ENCODE results near the gene U2AF2.
"Not testable (repeated sequence)": the region's sequence is repeated elsewhere in the genome, so short reads cannot be mapped to it uniquely, and the experiment has no call there.

U2AF2 gene

DNA sequence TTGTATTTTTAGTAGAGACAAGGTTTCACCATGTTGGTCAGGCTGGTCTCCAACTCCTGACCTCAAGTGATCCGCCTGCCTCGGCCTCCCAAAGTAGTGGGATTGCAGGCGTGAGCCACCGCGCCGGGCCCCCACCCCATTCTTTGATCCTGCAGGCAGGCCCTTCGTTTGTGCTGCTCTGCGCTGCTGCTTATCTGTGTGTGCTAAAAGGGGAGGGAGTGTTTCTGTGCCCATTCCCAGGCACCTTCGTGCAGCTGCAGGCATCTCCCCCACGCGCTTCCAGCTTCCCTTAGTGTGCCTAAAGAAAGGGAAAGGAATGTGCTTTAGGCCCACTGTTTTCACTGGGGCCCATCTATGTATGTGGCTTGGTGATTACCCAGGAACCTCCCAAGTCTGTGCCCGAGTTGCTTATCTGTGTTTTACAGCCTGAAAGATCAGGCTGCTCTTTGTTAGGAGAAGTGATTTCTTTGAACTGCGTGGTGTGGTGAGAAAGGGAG, 47.3 kb downstream of the U2AF2 start:
- H3K36me3 Mint-ChIP-seq (ENCODE audit: low read depth): peaks cover 50% of the 10 kb centered on the region
- no peaks in the 10 kb centered on the region for H3K4me1 Mint-ChIP-seq (ENCODE audit: low read depth)
- no peak overlapping the region for H3K4me3 Mint-ChIP-seq
- H3K27me3 Mint-ChIP-seq: no peaks in the 10 kb centered on the region
- no peak overlapping the region for H3K27ac Mint-ChIP-seq
- no peaks in the 10 kb centered on the region for H3K9me3 Mint-ChIP-seq

DNA sequence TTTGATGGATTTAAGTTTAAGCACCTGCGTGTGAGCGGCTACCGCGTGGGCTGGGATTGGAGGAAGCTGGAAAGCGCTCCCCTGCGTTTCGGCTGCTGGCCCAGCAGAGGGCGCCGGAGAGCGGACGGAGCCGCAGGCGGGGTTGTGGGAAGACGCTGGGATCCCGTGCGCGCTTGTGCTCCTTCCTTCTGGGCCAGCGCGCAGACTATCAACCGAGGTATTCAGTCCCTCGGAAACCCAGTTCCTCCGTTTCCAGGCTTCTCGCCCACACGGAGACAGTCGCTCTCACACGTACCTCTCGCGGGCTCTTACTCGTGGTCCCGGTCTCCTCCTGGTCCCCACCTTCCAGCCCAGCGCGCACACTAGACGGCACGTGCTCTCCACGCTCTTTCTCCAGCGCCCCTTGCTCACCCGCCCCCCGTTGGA, 49.0 kb downstream of the U2AF2 start:
- Mint-ChIP-seq H3K4me1 (ENCODE audit: low read depth) (no peaks in the 10 kb centered on the region), H3K27ac (no peak overlapping the region), H3K36me3 (ENCODE audit: low read depth) (peaks cover 41% of the 10 kb centered on the region), H3K27me3 (no peaks in the 10 kb centered on the region), H3K4me3 (no peak overlapping the region), H3K9me3 (no peaks in the 10 kb centered on the region)

DNA sequence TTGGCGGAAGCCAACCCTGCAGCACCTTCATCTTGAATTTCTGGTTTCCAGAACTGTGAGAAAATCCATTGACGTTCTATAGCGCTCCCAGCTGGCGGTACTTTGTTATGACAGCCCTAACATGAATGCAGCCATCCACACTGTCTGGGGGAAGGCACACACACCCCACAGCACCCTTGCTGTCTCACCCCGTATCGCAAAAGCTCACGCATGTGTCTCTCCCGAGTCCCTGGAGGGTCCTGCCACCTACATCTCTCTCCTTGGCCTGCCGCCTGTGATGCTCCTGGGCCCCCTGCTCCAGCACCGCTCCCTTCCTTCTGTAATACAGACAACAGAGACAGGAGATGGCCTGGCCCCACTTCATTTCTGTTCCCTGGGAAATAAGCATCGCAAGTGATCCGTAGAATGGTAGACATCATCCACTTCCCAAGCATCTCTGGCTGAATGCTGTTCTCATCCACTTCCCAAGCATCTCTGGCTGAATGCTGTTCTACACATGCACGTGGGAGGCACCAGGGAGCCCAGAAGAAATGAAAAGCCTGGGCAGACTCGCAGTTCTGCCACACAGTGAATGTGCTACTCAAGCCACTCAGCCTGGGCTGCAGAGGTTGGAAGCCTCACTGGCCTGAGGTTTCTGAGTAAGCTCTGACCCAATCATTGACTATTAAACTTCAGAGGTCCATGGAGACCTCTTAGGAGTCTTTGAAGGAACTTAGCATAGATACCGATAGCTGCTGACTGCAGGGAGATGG, 49.8 kb downstream of the U2AF2 start:
- Mint-ChIP-seq H3K27me3 (no peaks in the 10 kb centered on the region), H3K4me3 (no peak overlapping the region), H3K9me3 (no peaks in the 10 kb centered on the region), H3K4me1 (ENCODE audit: low read depth) (no peaks in the 10 kb centered on the region), H3K36me3 (ENCODE audit: low read depth) (peaks cover 34% of the 10 kb centered on the region), H3K27ac (no peak overlapping the region)

DNA sequence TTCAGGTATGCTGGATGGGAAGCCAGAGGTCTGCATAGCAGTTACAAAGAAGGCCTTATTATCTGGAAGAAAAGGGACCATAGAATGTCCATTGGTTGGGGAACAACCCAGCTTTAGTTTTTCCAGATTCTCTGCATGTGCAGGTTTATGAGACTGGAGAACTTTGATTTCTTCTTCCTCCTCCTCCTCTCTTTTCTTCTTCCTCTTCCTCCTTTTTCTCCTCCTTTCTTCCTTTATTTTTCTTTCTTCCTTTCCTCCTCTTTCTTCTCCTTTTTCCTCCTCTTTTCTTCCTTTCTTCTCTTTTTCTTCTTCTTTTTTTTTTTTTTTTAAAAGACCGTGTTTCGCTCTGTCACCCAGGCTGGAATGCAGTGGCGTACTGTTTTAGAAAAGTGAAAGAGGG, 51.1 kb downstream of the U2AF2 start:
- no peak overlapping the region for H3K27ac Mint-ChIP-seq
- no peaks in the 10 kb centered on the region for H3K4me1 Mint-ChIP-seq (ENCODE audit: low read depth)

DNA sequence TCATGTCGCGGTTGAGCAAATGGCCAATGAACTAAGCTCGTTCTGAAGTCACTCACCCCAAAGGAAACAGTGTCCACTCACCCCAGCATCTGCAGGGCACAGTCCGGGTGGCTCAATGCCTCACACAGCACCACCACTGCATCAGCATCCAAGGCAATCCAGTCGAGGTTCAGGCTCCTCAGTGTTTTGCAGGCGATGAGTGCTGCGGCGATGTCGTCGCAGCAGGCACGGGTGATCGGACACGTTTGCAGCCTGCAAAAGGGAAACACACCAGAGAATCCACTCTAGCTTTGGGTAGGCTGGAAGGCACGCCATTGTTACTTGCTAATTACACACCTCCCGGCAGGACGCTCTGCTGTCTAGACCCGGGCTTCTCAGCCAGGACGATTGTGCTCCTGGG, 56.9 kb downstream of the U2AF2 start:
- Mint-ChIP-seq H3K4me1 (ENCODE audit: low read depth) (no peaks in the 10 kb centered on the region), H3K36me3 (ENCODE audit: low read depth) (no peaks in the 10 kb centered on the region), H3K27ac (no peak overlapping the region), H3K4me3 (no peak overlapping the region), H3K9me3 (no peaks in the 10 kb centered on the region), H3K27me3 (no peaks in the 10 kb centered on the region)

More for the DNA sequence above, 51.1 kb downstream of the U2AF2 start:
- H3K36me3 Mint-ChIP-seq (ENCODE audit: low read depth): peaks cover 29% of the 10 kb centered on the region
- no peak overlapping the region for H3K4me3 Mint-ChIP-seq
- no peaks in the 10 kb centered on the region for H3K9me3 Mint-ChIP-seq
- H3K27me3 Mint-ChIP-seq: no peaks in the 10 kb centered on the region

DNA sequence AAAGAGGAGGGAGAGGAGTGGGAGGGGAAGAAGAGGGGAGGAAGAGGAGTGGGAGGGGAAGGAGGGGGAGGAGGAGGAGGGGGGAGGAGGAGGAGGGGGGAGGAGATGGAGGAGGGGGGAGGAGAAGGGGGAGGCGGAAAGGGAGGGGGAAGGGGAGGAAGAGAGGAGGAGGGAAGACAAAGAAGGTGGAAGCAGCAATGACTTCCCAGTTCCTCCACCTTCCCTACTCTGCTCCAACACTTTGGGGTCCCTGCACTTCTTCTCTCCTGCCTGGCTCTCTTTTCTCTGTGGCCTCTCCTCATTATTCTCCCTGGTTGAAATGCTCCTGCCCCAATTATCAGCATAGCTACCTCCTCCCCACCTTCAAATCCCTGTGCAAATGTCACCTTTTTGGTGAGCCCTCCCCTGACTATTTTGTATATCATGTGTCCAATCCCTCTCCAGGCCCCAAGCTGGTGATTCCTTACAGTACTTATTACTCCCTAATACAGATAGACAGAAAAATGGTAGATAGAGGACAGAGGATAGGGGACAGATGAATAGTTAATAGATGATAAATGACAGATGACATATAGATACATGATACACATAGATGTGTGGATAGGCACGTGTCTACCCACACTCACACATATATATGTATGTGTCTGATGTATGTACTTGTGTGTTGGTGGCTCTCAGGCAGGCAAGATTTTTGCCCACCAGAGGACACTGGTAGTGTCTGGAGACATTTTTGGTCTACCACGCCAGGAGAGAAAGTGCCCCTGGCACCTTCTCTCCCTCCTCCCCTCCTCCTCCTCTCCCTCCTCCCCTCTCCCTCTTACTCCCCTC, 58.2 kb downstream of the U2AF2 start:
- Mint-ChIP-seq H3K4me3 (no peak overlapping the region), H3K27ac (no peak overlapping the region), H3K27me3 (peaks cover 9% of the 10 kb centered on the region), H3K36me3 (ENCODE audit: low read depth) (no peaks in the 10 kb centered on the region), H3K9me3 (no peaks in the 10 kb centered on the region), H3K4me1 (ENCODE audit: low read depth) (no peaks in the 10 kb centered on the region)

DNA sequence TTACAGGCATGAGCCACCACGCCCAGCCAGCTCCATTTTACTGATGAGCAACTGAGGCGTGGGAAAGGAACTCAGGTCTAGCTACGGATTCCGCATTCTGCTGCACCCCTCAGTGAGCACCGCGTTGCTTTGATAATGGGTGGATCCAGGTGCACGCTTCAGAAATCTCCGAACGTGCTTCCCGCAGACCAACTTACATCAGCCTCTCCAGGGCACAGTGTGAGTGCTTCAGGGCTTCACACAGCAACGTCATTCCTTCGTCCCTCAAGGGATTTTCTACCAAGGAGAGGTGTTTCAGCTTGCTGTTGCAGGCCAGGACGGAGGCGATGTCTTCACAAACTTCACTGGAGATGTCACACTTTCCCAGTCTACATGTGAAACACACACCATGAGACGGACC, 61.7 kb downstream of the U2AF2 start:
- Mint-ChIP-seq H3K27me3 (peaks cover 34% of the 10 kb centered on the region), H3K9me3 (peaks cover 13% of the 10 kb centered on the region), H3K36me3 (ENCODE audit: low read depth) (peaks cover 4% of the 10 kb centered on the region), H3K27ac (no peak overlapping the region), H3K4me1 (ENCODE audit: low read depth) (no peaks in the 10 kb centered on the region), H3K4me3 (no peak overlapping the region)

DNA sequence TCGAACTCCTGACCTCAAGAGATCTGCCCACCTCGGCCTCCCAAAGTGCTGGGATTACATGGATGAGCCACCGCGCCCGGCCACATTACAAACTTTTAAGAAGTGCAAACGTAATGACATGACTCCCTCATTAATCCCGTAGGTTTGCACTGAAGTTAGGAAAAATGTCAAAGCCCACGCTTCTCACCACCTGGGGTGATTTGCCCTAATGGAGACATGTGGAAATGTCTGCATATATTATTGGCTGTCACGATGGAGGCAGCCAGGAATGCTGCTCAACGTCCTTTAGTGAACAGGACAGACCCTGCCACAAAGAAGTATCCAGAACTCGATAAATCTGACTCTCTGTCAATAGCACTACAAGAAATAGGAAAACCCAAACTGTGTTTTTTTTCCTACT, 62.4 kb downstream of the U2AF2 start:
- Mint-ChIP-seq H3K27ac (no peak overlapping the region), H3K27me3 (peaks cover 42% of the 10 kb centered on the region), H3K4me1 (ENCODE audit: low read depth) (no peaks in the 10 kb centered on the region), H3K9me3 (peaks cover 20% of the 10 kb centered on the region), H3K4me3 (no peak overlapping the region), H3K36me3 (ENCODE audit: low read depth) (peaks cover 4% of the 10 kb centered on the region)

DNA sequence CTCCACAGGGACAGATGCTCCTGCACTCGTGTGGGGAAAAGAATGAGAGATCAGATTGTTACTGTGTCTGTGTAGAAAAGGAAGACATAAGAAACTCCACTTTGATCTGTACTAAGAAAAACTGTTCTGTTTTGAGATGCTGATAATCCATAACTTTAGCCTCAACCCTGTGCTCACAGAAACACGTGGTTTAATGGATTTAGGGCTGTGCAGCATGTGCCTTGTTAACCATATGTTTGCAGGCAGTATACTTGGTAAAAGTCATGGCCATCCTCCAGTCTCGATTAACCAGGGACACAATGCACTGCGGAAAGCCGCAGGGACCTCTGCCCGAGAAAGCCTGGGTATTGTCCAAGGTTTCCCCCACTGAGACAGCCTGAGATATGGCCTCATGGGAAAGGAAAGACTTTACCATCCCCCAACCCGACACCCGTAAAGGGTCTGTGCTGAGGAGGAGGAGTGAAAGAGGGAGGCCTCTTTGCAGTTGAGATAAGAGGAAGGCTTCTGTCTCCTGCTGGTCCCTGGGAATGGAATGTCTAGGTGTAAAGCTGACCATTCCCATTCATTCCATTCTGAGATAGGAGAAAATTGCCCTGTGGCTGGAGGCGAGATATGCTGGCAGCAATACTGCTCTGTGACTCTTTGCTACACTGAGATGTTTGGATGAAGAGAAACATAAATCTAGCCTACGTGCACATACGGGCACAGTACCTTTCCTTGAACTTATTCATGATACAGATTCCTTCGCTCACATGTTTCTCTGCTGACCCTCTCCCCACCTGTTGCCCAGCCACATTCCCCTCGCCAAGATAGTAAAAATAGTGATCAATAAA, 63.3 kb downstream of the U2AF2 start:
- not testable (repeated sequence) for H3K36me3 Mint-ChIP-seq (ENCODE audit: low read depth); H3K4me1 Mint-ChIP-seq (ENCODE audit: low read depth); H3K4me3 Mint-ChIP-seq; H3K27ac Mint-ChIP-seq
- H3K9me3 Mint-ChIP-seq: peaks cover 25% of the 10 kb centered on the region
- H3K27me3 Mint-ChIP-seq: peaks cover 47% of the 10 kb centered on the region

DNA sequence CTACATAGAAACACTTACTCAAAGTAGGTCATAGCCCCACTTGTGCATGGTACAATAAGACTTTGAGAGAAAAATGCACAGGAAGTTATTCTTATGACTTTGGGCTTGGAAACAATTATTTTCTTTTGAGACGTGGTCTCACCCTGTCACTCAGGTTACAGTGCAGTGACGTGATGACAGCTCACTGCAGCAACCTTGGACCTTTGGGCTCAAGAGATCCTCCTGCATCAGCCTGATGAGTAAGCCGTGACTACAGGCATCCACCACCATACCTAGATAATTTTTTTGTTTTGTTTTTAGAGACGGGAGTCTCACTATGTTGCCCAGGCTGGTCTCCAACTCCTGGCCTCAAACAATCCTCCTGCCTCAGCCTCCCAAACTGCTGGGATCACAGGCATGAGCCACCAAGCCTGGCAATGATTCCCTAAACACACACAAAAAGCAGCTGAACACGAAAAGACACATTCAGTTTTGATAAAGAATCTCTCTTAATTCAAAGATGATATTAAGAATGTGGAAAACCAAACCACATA, 65.4 kb downstream of the U2AF2 start:
- Mint-ChIP-seq H3K9me3 (peaks cover 25% of the 10 kb centered on the region), H3K36me3 (ENCODE audit: low read depth) (peaks cover 4% of the 10 kb centered on the region), H3K4me1 (ENCODE audit: low read depth) (no peaks in the 10 kb centered on the region), H3K27me3 (peaks cover 48% of the 10 kb centered on the region), H3K4me3 (no peak overlapping the region), H3K27ac (no peak overlapping the region)

DNA sequence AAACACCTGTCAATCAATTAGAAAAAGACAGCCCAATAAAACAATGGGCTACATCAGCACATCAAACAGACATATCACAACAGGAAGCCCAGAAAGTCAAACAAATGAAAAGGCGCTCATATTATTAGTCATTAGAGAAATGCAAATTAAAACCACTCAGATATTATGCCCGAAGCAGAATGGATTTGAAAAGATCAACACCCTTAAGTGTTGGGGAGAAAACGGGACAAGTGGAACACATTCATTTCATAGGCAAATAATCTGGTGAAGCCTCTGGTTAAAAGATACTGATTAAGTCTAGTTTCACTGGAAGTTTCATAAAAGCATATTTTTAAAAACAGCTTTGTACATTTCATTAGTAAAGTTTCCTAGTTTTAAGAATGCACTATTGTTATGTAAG, 66.0 kb downstream of the U2AF2 start:
- Mint-ChIP-seq H3K4me3 (no peak overlapping the region), H3K9me3 (peaks cover 25% of the 10 kb centered on the region), H3K36me3 (ENCODE audit: low read depth) (peaks cover 4% of the 10 kb centered on the region), H3K27me3 (peaks cover 50% of the 10 kb centered on the region), H3K27ac (no peak overlapping the region), H3K4me1 (ENCODE audit: low read depth) (no peaks in the 10 kb centered on the region)

DNA sequence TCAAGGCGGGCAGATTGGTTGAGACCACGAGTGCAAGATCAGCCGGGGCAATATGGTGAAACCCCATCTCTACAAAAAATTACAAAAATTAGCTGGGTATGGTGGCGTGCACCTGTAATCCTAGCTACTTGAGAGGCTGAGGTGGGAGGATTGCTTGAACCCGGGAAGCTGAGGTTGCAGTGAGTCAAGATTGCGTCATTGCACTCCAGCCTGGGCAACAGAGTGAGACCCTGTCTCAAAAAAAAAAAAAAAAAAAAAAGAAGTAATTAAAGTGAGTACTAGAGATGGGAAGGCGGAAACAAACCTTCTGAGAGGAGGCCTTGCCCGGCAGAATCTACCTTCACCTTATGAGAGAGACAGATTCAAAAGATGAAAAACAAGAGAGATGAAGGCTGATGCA, 68.7 kb downstream of the U2AF2 start:
- H3K4me3 Mint-ChIP-seq: no peak overlapping the region
- no peaks in the 10 kb centered on the region for H3K4me1 Mint-ChIP-seq (ENCODE audit: low read depth)
- H3K27me3 Mint-ChIP-seq: peaks cover 39% of the 10 kb centered on the region
- H3K9me3 Mint-ChIP-seq: peaks cover 25% of the 10 kb centered on the region
- H3K36me3 Mint-ChIP-seq (ENCODE audit: low read depth): peaks cover 4% of the 10 kb centered on the region
- H3K27ac Mint-ChIP-seq: no peak overlapping the region
